GM18951 (cell line): Measurements from ENCODE around the gene PITX2.
A peak's percentile ranks its signal among the peaks of the same experiment; 100 is the strongest.

Source experiments
- POLR2A ChIP-seq: IDR thresholded peaks from 4 replicates; pipeline ENCODE4 v1.6.1; 2011; ENCODE audit warnings: mild to moderate bottlenecking; ENCODE audit not compliant: insufficient read length, insufficient read depth; ENCODE audit errors: extremely low read depth
- in situ Hi-C: fragments of 300-500 bp; cut with MboI; formaldehyde crosslinking; loops from one replicate; pipeline ENCODE4 v1.12.0; 2022; ENCODE audit warnings: low sequenced_read_pairs, mixed read lengths, inconsistent platforms; ENCODE audit not compliant: unreplicated experiment

PITX2 gene

DNA sequence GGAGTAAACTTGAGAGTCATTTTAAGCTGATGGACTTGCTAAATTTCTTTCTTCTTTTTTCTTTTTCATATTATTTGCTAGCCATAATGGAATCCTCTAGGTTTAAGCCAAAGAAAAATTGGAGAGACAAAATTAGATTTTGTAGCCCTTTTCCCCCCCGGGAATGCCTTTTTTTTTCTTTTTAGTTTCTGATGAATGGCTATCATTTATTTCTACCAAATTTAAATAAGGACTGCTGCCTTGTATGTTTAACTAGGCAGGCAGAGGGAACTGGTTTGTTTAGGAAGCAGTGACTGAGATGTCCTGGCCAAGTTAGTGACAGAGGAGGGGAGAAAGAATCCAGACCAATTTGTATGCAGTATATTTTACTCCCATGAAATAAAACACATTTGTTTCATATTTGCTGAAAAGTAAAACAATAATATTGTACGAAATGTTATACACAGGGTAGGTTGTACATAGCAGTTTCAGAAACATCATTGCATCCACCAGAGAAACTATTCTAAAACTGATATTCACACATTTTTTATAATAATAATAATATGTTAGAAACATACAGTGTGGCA lies 5.7 kb downstream of the PITX2 start:
- in situ Hi-C loops = no loop called here
- no peak for TF ChIP-seq POLR2A

DNA sequence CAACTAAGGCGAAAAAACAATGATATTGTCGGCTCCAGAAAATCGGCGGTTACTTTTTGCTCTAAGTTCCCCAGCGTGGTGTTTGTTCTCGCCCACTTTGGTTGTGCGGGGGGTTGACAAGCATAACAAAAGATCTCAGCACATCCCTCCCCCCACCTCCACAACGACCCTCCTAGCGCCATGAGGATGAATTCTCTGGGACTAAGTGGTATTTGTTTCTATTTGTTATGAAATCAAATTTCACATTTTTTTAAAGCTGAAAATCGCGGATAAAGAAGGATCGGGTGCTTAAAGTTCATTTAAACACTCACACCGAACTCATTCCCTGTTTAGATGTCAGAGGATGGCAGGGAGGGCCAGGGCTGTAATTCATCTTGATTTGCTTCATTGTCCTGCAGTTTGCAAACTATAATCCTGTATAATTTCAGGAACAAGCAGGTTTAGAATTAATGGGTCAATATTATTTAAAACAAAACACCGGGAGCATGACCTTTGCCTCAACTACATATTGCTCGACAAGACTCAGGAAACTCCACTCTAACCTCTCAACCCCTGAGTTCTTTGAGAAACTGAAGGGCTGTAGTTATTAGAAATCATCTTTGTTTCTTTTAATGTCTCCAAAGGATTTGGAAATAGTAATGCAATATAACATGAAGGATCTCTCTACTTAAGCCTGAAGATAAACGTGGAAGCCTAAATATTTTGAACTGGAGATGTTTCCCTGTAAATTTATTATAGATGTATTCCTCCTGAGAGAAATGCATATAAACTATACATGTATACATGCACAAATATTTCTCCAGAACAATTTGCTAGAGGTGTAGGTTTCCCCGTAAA lies 6.4 kb downstream of the PITX2 start:
- in situ Hi-C loops = no loop called here
- TF ChIP-seq POLR2A = no peak

DNA sequence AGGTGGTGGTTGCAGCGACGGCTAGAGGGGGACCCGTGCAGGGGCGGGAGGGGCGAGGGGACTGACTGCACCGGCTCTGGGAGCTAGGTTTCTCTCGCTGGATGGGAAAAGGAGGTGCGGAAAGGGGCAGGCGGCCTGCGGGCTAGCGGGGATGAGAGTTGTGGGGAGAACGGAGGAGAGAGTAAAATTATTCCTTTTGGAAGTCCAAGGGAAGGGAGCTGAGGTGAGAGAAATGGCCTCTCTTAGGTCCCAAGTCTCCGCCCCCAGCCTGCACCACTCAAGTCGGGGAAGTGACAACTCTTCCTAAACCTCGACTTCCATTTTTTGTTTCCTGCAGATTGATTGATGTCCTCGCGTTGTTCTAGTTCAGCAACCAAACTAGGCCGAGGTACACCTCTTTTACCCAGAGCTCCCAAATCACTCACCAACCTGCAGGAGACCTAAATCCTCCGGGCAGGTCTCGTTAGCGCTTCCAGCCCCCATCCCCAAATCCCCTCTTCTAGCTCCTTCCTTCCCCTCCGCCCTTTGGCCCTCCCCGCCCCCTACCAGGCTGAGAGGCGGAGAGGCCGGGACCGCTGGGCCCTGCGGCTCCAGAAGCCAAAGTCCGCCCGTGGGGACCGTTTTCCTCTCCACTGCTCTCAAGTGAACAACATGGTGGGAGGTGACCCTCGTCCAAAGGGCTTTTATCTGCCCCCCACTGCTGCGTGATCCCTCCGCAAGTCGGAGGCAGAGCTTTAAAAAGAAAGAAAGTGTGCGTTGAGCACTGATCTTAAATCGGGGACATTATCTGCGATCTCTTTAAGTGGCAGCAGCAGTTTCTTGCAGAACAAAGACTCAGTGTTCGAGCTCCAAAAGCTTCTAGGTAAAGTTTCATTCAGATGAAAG lies 7.3 kb downstream of the PITX2 start:
- no peak for TF ChIP-seq POLR2A
- in situ Hi-C loops = no loop called here

DNA sequence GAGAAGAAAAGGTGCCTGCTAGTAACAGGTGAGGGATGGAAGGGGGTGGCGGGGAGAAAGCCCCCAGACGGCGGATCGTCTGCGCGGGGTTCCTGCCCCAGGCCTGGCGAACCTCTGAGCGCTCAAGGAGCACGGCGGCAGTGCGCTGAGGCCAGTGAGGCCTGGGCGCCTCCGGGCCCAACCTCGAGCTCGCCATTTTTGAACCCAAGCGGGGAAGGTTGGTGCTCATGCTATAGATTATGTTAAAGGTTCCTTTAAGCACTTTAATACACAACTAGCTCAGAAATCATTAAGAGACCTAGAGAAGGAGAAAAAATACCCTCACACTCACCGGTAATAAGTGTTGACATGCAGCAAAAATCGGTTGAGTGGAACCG lies 7.9 kb downstream of the PITX2 start:
- no peak for TF ChIP-seq POLR2A
- in situ Hi-C loops = no loop called here

DNA sequence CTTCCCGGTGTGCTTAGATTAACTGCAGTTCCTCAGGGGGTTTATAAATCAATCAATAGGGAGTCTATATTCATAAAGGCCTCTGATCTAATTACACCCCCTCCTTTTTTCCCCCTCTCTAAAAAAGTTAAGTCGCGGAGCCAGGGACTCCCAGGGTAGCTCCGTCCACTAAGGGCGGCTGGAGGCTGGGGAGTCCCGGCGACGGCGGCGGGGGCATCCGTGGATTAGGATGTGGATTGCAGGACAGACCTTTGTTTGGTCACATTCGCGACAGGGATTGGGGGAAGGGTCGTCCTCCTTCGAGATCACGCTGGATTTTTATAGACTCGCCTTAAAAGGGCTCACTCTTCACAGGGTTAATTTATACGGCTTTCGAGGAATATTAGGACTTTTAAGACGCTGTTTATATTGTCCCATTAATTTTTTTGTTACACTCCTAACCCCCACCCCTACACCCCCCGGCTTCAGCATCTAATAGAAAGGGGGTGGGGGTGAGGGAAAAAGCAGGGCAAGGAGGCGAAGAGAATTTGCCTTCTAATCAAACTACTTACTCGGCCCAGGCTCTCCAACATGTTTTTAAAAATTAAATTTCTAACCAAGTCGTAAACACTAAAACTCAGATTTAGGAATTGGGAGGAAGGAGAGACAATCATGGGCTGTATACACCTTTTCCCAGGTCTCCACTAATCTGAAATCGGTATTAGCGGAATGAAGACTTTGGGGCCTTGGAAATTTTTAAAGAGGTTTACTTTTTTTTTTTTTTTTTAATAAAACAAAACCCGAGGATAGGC lies 8.5 kb downstream of the PITX2 start:
- TF ChIP-seq POLR2A = no peak
- in situ Hi-C loops = no loop called here

DNA sequence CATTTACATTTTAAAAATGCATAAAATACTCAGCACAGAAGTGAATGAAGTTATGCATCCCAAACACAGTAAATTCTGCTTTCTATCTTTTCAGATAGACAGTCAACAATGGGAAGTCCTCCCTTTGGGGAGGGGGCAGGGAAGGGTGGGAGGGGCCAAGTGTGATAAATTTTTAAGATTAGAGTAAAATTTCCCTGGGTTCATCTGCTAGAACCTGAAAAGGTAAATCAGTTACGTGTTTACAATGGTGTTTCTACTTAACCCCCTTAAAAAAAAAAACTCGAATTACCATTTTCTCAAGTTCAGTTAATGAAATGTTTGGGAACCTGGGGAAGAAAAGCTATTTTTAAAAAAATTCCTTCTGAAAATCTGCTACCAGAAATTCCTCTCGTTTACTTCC lies 9.1 kb downstream of the PITX2 start:
- in situ Hi-C loops = no loop called here

GRCh38 chr4:110612631-110613269 lies 10.1 kb downstream of the PITX2 start:
- no peak for TF ChIP-seq POLR2A
- in situ Hi-C loops = no loop called here

More for the DNA sequence above, 9.1 kb downstream of the PITX2 start:
- no peak for TF ChIP-seq POLR2A

- in situ Hi-C loops = no loop called here
- no peak for TF ChIP-seq POLR2A
Measured at GRCh38 chr4:110611968-110612447, 10.9 kb downstream of the PITX2 start.

- peak; percentile 9 for TF ChIP-seq POLR2A
- in situ Hi-C loops = no loop called here
Measured at GRCh38 chr4:110610940-110611831, 11.7 kb downstream of the PITX2 start.

DNA sequence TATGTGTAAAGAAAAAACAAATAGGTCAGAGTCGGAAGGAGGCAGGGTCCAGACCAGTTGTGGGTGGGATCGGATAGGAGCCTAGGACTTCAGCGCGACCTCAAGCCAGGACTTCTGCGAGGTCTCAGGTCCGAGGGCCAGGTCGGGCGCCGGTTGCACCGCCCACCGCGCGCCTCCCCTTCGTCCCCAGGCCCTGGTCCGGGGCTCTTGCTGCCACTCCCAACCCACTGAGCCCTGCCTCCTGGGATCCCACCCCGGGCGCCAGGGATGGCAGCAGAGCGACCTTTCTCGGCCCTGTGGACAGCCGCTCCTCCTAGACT lies 12.3 kb downstream of the PITX2 start:
- in situ Hi-C loops = no loop called here
- no peak for TF ChIP-seq POLR2A

DNA sequence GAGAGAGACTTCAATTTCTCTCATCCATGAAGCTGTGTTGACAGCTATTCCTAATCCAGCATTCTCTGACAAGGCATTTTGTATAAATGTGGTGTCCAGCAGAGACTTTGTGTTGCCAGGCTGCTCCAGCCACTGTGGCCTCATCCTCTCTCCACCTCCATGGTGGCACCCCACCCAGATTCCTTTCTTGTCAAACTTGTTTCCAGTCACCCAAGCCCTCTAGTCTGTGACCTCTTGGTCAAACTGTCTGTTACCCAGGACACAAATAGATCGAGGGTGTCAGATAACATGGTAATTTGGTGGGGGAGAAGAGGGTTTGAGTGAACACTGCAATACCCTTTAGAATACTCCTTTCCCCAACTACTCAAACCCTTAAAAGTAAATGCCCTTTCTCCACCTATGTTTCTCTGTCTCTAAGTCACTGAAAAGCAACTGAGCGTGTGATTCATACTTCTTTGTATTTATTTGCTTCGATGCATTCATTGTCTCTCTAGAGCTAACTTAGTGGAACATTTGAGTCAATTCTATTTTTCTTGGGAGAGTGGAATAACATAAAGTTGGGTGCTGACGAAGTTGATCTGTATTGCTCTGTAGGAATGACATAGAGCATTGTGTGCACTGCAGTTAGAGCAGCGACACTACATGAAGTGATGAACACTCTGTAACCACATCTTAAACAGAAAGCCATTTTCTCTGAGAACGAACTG lies 13.7 kb downstream of the PITX2 start:
- in situ Hi-C loops = no loop called here
- no peak for TF ChIP-seq POLR2A

GRCh38 chr4:110605077-110605476 lies 17.8 kb downstream of the PITX2 start:
- in situ Hi-C loops = no loop called here
- no peak for TF ChIP-seq POLR2A
